HepG2 (cell line): ENCODE data around the gene NRDC. TPM values are rescaled to one million over a fixed set of nuclear protein-coding genes. Genes with fewer than 3 reads are reported as not detected.

Experiments used
- ARNTL ChIP-seq: sonication (generic); formaldehyde crosslinking; IDR thresholded peaks from 2 replicates; pipeline ENCODE4 v1.4.0; 2020; ENCODE audit warnings: mild to moderate bottlenecking, missing genetic modification reagents
- ATF7 ChIP-seq, 2 experiments: fragments of 450-650 bp in 1 of 2; sonication (generic) in 1 of 2; formaldehyde crosslinking in 1 of 2; IDR thresholded peaks; 2 replicates each; pipeline versions ENCODE4 v1.4.0 to v1.6.1; 2016 to 2020; ENCODE audit warnings: antibody characterized with exemption in 1 of 2, mild to moderate bottlenecking in 1 of 2, missing genetic modification reagents in 1 of 2
- ELF1 ChIP-seq: sonication (generic); formaldehyde crosslinking; IDR thresholded peaks from 2 replicates; pipeline ENCODE4 v1.4.0; 2020; ENCODE audit warnings: missing genetic modification reagents
- ERF ChIP-seq: IDR thresholded peaks from 2 replicates; pipeline ENCODE4 v1.6.1; 2018; ENCODE audit warnings: missing biosample characterization, missing genetic modification reagents
- FUBP1 ChIP-seq: sonication (generic); formaldehyde crosslinking; IDR thresholded peaks from 2 replicates; pipeline ENCODE4 v1.5.1; 2020; ENCODE audit warnings: missing genetic modification reagents, mild to moderate bottlenecking, borderline replicate concordance
- HNRNPLL ChIP-seq: fragments of 200-400 bp; formaldehyde crosslinking; IDR thresholded peaks from 2 replicates; pipeline ENCODE4 v1.6.1; 2017; ENCODE audit warnings: mild to moderate bottlenecking, low read depth, low read length; ENCODE audit not compliant: poor library complexity, severe bottlenecking
- KDM5A ChIP-seq: fragments of 200-600 bp; sonication (generic); IDR thresholded peaks from 2 replicates; pipeline ENCODE4 v1.7.0; 2018; ENCODE audit warnings: antibody characterized with exemption, mild to moderate bottlenecking, low read length, borderline replicate concordance
- MAX ChIP-seq: IDR thresholded peaks from 2 replicates; pipeline ENCODE4 v1.6.1; 2012; ENCODE audit warnings: inconsistent platforms
- MZF1 ChIP-seq: sonication (generic); formaldehyde crosslinking; IDR thresholded peaks from 2 replicates; pipeline ENCODE4 v1.8.1; 2023; ENCODE audit warnings: mild to moderate bottlenecking, missing genetic modification reagents, borderline replicate concordance
- NFYC ChIP-seq: IDR thresholded peaks from 2 replicates; pipeline ENCODE4 v1.6.1; 2016; ENCODE audit warnings: missing genetic modification reagents, missing compliant biosample characterization
- NR2F6 ChIP-seq, 2 experiments: IDR thresholded peaks; 2 replicates each; pipeline ENCODE4 v1.6.1; 2016; ENCODE audit warnings: antibody characterized with exemption in 1 of 2, mild to moderate bottlenecking in 1 of 2
- RBAK ChIP-seq: sonication (generic); formaldehyde crosslinking; IDR thresholded peaks from 2 replicates; pipeline ENCODE4 v1.5.1; 2020; ENCODE audit warnings: mild to moderate bottlenecking, missing genetic modification reagents
- RFX3 ChIP-seq: IDR thresholded peaks from 2 replicates; pipeline ENCODE4 v1.6.1; 2016; ENCODE audit warnings: missing biosample characterization, missing genetic modification reagents
- RFX5 ChIP-seq: IDR thresholded peaks from 2 replicates; pipeline ENCODE4 v1.6.1; 2011; ENCODE audit warnings: low read depth, low read length, improper control_type of control experiment
- RXRA ChIP-seq: sonication (generic); formaldehyde crosslinking; IDR thresholded peaks from 2 replicates; pipeline ENCODE4 v1.5.1; 2020; ENCODE audit warnings: missing genetic modification reagents
- SP5 ChIP-seq: IDR thresholded peaks from 2 replicates; pipeline ENCODE4 v1.6.1; 2016; ENCODE audit warnings: low read depth, borderline replicate concordance
- TFDP1 ChIP-seq: IDR thresholded peaks from 2 replicates; pipeline ENCODE4 v1.6.1; 2016; ENCODE audit warnings: missing compliant biosample characterization, missing genetic modification reagents, borderline replicate concordance
- ZFP82 ChIP-seq: sonication (generic); formaldehyde crosslinking; IDR thresholded peaks from 2 replicates; pipeline ENCODE4 v1.5.1; 2020; ENCODE audit warnings: mild to moderate bottlenecking, missing genetic modification reagents, borderline replicate concordance
- ZNF205 ChIP-seq: IDR thresholded peaks from 2 replicates; pipeline ENCODE4 v1.6.1; 2018; ENCODE audit warnings: missing biosample characterization, missing genetic modification reagents
- ZNF256 ChIP-seq: sonication (generic); formaldehyde crosslinking; conservative IDR thresholded peaks from 2 replicates; pipeline ENCODE4 v1.4.0; 2020; ENCODE audit warnings: missing genetic modification reagents
- ZNF530 ChIP-seq: sonication (generic); formaldehyde crosslinking; IDR thresholded peaks from 2 replicates; pipeline ENCODE4 v1.5.0; 2020; ENCODE audit warnings: low read depth, mild to moderate bottlenecking, missing genetic modification reagents
- ZNF570 ChIP-seq: sonication (generic); formaldehyde crosslinking; IDR thresholded peaks from 2 replicates; pipeline ENCODE4 v1.4.0; 2020; ENCODE audit warnings: mild to moderate bottlenecking, missing genetic modification reagents, borderline replicate concordance
- ZNF580 ChIP-seq: IDR thresholded peaks from 2 replicates; pipeline ENCODE4 v1.6.1; 2016; ENCODE audit warnings: low read depth, borderline replicate concordance
- ZNF639 ChIP-seq: conservative IDR thresholded peaks from 2 replicates; pipeline ENCODE4 v1.6.1; 2018; ENCODE audit warnings: missing genetic modification reagents
- ZNF772 ChIP-seq: sonication (generic); formaldehyde crosslinking; IDR thresholded peaks from 2 replicates; pipeline ENCODE4 v1.5.0; 2020; ENCODE audit warnings: mild to moderate bottlenecking, missing genetic modification reagents
- ZNF850 ChIP-seq: sonication (generic); formaldehyde crosslinking; conservative IDR thresholded peaks from 2 replicates; pipeline ENCODE4 v1.9.0; 2021; ENCODE audit warnings: mild to moderate bottlenecking, missing genetic modification reagents
- polyA plus RNA-seq, 8 experiments: library from polyadenylated mRNA; depleted of rRNA in 3 of 8; stranded (reverse) in 7 of 8; unstranded in 1 of 8; fragments of >200 nt; fragmentation: Illumina TruSeq in 4 of 8; extraction: Trizol in 4 of 8; gene quantifications; 2 replicates each; pipeline versions ENCODE4 v1.2.1 to v1.2.3, GENCODE V29; 2011 to 2016; ENCODE audit warnings: low read depth in 4 of 8, missing spikeins in 1 of 8, mixed read lengths in 1 of 8; ENCODE audit not compliant: insufficient read depth in 1 of 8
- total RNA-seq, 5 experiments: library from RNA; depleted of rRNA; stranded (reverse); fragments of >200 nt; fragmentation: Illumina TruSeq; extraction: Trizol; gene quantifications; 2 replicates each; pipeline ENCODE4 v1.2.3, GENCODE V29; 2016; ENCODE audit warnings: low read depth in 1 of 5

The NRDC gene
- total and polyA plus RNA-seq, 2 of the 13 experiments (the other 11 are each of a cell fraction or from before 2014, with no cell fraction given), result 57.6 to 64.9 TPM

GRCh38 chr1:51878616-51879336, at the start of gene NRDC (continued):
- TF ChIP-seq RBAK, result no peak
- TF ChIP-seq ZNF530 (CRISPR knock-in tag), result no peak
- TF ChIP-seq FUBP1 (CRISPR knock-in tag), result 0 out of 2 replicates have a peak, but pooled peaks have one; percentile 36
- TF ChIP-seq ZFP82 (CRISPR knock-in tag), result peak; percentile 59; the same call in 1 of the 2 replicates
- peak; percentile 77 for TF ChIP-seq RFX5
- peak; percentile 66; the same call in 1 of the 2 replicates for TF ChIP-seq ZNF570 (CRISPR knock-in tag)
- TF ChIP-seq ZNF580 (CRISPR knock-in tag), result peak; percentile 64; the same call in 1 of the 2 replicates
- peak; percentile 62 for TF ChIP-seq RXRA
- peak; percentile 1; the same call in 1 of the 2 replicates for TF ChIP-seq ZNF639
- peak; percentile 48; the same call in 1 of the 2 replicates for TF ChIP-seq ZNF772 (CRISPR knock-in tag)
- peak; percentile 95 for TF ChIP-seq NFYC (CRISPR knock-in tag)
- 0 out of 2 replicates have a peak, but pooled peaks have one; percentile 32 for TF ChIP-seq ZNF205 (CRISPR knock-in tag)
- peak; percentile 91 for TF ChIP-seq ARNTL (CRISPR knock-in tag)
- TF ChIP-seq RFX3 (CRISPR knock-in tag), result no peak
- peak; percentile 65 for TF ChIP-seq ELF1 (CRISPR knock-in tag)
- TF ChIP-seq NR2F6 (IDR thresholded peaks at IDR 0.05), result no peak
- TF ChIP-seq NR2F6 (CRISPR knock-in tag; IDR thresholded peaks at IDR 0.05), result peak; percentile 26; the same call in 1 of the 2 replicates
- TF ChIP-seq ERF (CRISPR knock-in tag), result peak; percentile 78; the same call in 1 of the 2 replicates
- peak; percentile 64; the same call in 1 of the 2 replicates for TF ChIP-seq TFDP1
- TF ChIP-seq SP5 (CRISPR knock-in tag), result peak; percentile 68
- TF ChIP-seq HNRNPLL, result peak; percentile 90
- peak; percentile 63 for TF ChIP-seq MAX
- peak; percentile 55; the same call in 1 of the 2 replicates for TF ChIP-seq ATF7 (IDR thresholded peaks at IDR 0.05)
- 0 out of 2 replicates have a peak, but pooled peaks have one; percentile 40 for TF ChIP-seq ATF7 (CRISPR knock-in tag; IDR thresholded peaks at IDR 0.05)
- no peak for TF ChIP-seq ZNF850 (CRISPR knock-in tag)
- no peak for TF ChIP-seq MZF1 (CRISPR knock-in tag)
- no peak for TF ChIP-seq ZNF256 (CRISPR knock-in tag)
- TF ChIP-seq KDM5A, result peak; percentile 80; the same call in 1 of the 2 replicates
